Caco-2 (cell line): Measurements from ENCODE around the gene MGAT3. TPM values are rescaled to one million over a fixed set of nuclear protein-coding genes. Genes with fewer than 3 reads are reported as not detected.

ENCODE experiments used
- BruUV-seq: library from RNA; stranded (reverse); fragments of 400-500 nt; replicated peaks from 2 replicates; lab custom pipeline; 2021; lab: Mats Ljungman, UMichigan
- CTCF ChIA-PET: fragments of 300-600 bp; sonication (Branson Sonifier 250); formaldehyde crosslinking; loops from one replicate; lab custom pipeline; 2022; ENCODE audit warnings: antibody characterized with exemption; lab: Charles Lee
- POLR2A ChIA-PET: fragments of 300-600 bp; sonication (Branson Sonifier 250); formaldehyde crosslinking; loops from one replicate; lab custom pipeline; 2022; ENCODE audit warnings: antibody characterized with exemption; lab: Charles Lee
- DNase-seq, 2 experiments: peaks; one replicate each; pipeline versions ENCODE4 v3.0.0 to v3.0.0-alpha.2; 2020 to 2022
- H3K27me3 ChIP-seq: replicated peaks from 2 replicates; pipeline ENCODE4 v1.6.0; 2011; ENCODE audit warnings: low read length; ENCODE audit not compliant: control insufficient read depth, insufficient read depth
- H3K36me3 ChIP-seq: 2 replicates; pipeline ENCODE4 v1.5.1; 2011; ENCODE audit warnings: low read length; ENCODE audit not compliant: control insufficient read depth, insufficient read depth
- H3K4me1 ChIP-seq: fragments of 250-450 bp; sonication (Bioruptor Pico); 2 replicates; pipeline ENCODE4 v1.5.1; 2020; ENCODE audit warnings: mild to moderate bottlenecking
- H3K4me3 ChIP-seq: 2 replicates; pipeline ENCODE4 v1.5.1; 2011; ENCODE audit warnings: low read depth, mild to moderate bottlenecking, control low read depth, low read length
- H3K9me3 ChIP-seq: fragments of 250-450 bp; sonication (Bioruptor Pico); 2 replicates; pipeline ENCODE4 v1.5.1; 2020; ENCODE audit warnings: mild to moderate bottlenecking, moderate library complexity
- H3K27ac Mint-ChIP-seq: one replicate; pipeline ENCODE4 v1.8.0; 2022; ENCODE audit warnings: mixed read lengths; ENCODE audit not compliant: unreplicated experiment
- H3K27me3 Mint-ChIP-seq: one replicate; pipeline ENCODE4 v1.8.0; 2022; ENCODE audit warnings: mixed read lengths; ENCODE audit not compliant: insufficient read depth, unreplicated experiment
- H3K36me3 Mint-ChIP-seq: one replicate; pipeline ENCODE4 v1.8.0; 2022; ENCODE audit warnings: mild to moderate bottlenecking, mixed read lengths; ENCODE audit not compliant: insufficient read depth, unreplicated experiment
- H3K4me1 Mint-ChIP-seq: one replicate; pipeline ENCODE4 v1.8.0; 2022; ENCODE audit warnings: low read depth, mixed read lengths; ENCODE audit not compliant: unreplicated experiment
- H3K4me3 Mint-ChIP-seq: one replicate; pipeline ENCODE4 v1.8.0; 2022; ENCODE audit warnings: mild to moderate bottlenecking, moderate library complexity, mixed read lengths; ENCODE audit not compliant: unreplicated experiment
- H3K9me3 Mint-ChIP-seq: one replicate; pipeline ENCODE4 v1.8.0; 2022; ENCODE audit warnings: mixed read lengths; ENCODE audit not compliant: unreplicated experiment
- intact Hi-C: fragments of 100-400 bp; cut with micrococcal nuclease; formaldehyde crosslinking; loops from one replicate; pipeline ENCODE4 v1.10.0; 2022; ENCODE audit not compliant: unreplicated experiment
- total RNA-seq: library from RNA; stranded (reverse); gene quantifications from 2 replicates; pipeline ENCODE4 v1.2.3, GENCODE V29; 2022
- TF ChIP-seq, protein P1 (sequence below), 2 experiments: fragments of 200-600 bp in 1 of 2; IDR thresholded peaks; 1 replicate in 1 of 2; 2 replicates in 1 of 2; pipeline versions ENCODE4 v1.5.1 to v1.8.0; 2011 to 2022; ENCODE audit warnings: antibody characterized with exemption in 1 of 2, control low read depth in 1 of 2, inconsistent platforms in 1 of 2, low read depth in 1 of 2, low read length in 1 of 2, mild to moderate bottlenecking in 1 of 2, moderate library complexity in 1 of 2; ENCODE audit not compliant: insufficient read depth in 1 of 2, severe bottlenecking in 1 of 2, unreplicated experiment in 1 of 2

Gene MGAT3
- total RNA-seq, 1 experiment from 2014 or later = 16.6 TPM

DNA sequence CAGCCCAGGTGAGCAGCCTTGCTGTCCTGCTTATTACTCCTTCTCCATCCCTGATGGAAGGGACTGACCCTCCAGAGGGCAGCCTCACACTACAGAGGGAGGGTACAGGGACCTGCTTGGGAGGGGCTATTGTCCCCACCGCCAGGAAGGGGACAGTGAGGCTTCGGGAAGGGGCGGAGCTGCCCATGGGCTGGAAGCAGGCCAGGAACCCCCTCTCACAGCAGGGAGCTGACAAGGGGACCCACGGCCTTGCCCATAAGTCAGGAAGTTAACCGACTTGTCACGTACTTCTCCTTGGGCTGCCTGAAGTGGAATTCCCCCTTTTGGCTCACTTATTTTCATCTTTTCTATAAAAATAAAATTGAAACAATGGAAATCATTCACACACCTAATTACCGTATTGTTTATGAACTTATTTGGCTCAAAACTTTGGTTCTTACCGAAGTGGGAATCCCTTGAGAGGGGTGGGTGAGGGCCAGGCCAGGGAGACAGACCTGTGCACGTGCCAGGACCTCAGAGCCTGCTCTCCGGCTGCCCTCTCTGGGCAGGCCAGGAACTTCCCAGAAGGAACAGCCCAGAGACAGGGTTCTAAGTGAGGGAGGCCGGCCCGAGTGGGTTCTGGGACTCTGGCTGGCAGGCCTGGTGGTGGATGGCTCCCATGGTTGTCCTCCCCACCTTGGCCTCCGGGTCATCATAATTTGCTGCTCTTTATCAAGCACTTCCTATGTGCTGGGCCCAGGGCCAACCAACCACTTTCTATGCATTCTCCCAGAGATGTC lies 5.8 kb downstream of the MGAT3 start:
- Histone ChIP-seq H3K36me3 (no peaks in the 10 kb centered on the region), H3K4me1 (peaks cover 21% of the 10 kb centered on the region), H3K27me3 (no peaks in the 10 kb centered on the region), H3K9me3 (no peaks in the 10 kb centered on the region), H3K4me3 (no peak overlapping the region)
- H3K9me3 Mint-ChIP-seq = no peaks in the 10 kb centered on the region
- H3K27me3 Mint-ChIP-seq = no peaks in the 10 kb centered on the region
- H3K4me3 Mint-ChIP-seq = no peak overlapping the region
- ChIA-PET CTCF (interaction anchor here (0.6 to 2.8 kb wide), 2 partner anchors 67 to 967 kb away, joined by 4 to 10 read pairs; no protein-coding TSS in a partner anchor), POLR2A (interaction anchor here (0.5 to 0.9 kb wide), 2 partner anchors 51 to 344 kb away, joined by 3 read pairs; no protein-coding TSS in a partner anchor)
- peaks cover 6% of the 10 kb centered on the region for H3K36me3 Mint-ChIP-seq
- peak; percentile 71 to 73 for DNase-seq
- no peak overlapping the region for H3K27ac Mint-ChIP-seq
- BruUV-seq = no TSS peak
- peaks cover 8% of the 10 kb centered on the region for H3K4me1 Mint-ChIP-seq
- TF ChIP-seq, protein P1, sequence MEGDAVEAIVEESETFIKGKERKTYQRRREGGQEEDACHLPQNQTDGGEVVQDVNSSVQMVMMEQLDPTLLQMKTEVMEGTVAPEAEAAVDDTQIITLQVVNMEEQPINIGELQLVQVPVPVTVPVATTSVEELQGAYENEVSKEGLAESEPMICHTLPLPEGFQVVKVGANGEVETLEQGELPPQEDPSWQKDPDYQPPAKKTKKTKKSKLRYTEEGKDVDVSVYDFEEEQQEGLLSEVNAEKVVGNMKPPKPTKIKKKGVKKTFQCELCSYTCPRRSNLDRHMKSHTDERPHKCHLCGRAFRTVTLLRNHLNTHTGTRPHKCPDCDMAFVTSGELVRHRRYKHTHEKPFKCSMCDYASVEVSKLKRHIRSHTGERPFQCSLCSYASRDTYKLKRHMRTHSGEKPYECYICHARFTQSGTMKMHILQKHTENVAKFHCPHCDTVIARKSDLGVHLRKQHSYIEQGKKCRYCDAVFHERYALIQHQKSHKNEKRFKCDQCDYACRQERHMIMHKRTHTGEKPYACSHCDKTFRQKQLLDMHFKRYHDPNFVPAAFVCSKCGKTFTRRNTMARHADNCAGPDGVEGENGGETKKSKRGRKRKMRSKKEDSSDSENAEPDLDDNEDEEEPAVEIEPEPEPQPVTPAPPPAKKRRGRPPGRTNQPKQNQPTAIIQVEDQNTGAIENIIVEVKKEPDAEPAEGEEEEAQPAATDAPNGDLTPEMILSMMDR (IDR thresholded peaks at IDR 0.05; ENCODE audit: insufficient read depth in 1 of 2, low read depth in 1 of 2, low read length in 1 of 2, severe bottlenecking in 1 of 2, unreplicated experiment in 1 of 2) = peak; percentile 29 to 65
- intact Hi-C loops = loop anchor here (1.0 to 5.0 kb wide), 4 partner anchors 28 to 67 kb away; partner anchors contain the start of gene MIEF1

DNA sequence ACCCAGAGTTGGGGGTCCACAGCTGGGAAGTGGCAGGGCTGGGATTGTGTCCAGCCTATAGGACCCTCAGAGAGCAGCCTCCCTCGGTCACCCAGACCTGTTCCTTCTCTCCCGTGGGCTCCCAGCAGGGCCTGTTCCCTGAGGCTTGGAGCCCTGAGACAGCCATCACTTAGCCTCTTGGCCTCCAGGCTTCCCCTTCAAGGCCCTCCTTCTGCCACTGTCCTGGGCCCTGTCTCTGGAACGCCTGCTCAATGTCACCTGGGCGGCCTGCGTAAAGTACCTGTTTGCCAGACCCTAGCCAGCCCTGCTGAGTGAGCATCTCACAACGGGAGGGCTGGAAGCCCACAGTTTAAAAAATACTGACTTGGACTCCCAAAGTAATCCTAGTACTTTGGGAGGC lies 6.5 kb downstream of the MGAT3 start:
- H3K4me1 Mint-ChIP-seq = peaks cover 9% of the 10 kb centered on the region
- no TSS peak for BruUV-seq
- ChIA-PET CTCF (no interaction called here), POLR2A (no interaction called here)
- Histone ChIP-seq H3K9me3 (no peaks in the 10 kb centered on the region), H3K27me3 (no peaks in the 10 kb centered on the region), H3K36me3 (no peaks in the 10 kb centered on the region), H3K4me3 (no peak overlapping the region), H3K4me1 (peaks cover 22% of the 10 kb centered on the region)
- no peaks in the 10 kb centered on the region for H3K9me3 Mint-ChIP-seq
- H3K27ac Mint-ChIP-seq = no peak overlapping the region
- TF ChIP-seq, protein P1 (IDR thresholded peaks at IDR 0.05; ENCODE audit: insufficient read depth in 1 of 2, low read depth in 1 of 2, low read length in 1 of 2, severe bottlenecking in 1 of 2, unreplicated experiment in 1 of 2) = no peak
- H3K27me3 Mint-ChIP-seq = no peaks in the 10 kb centered on the region
- H3K36me3 Mint-ChIP-seq = peaks cover 6% of the 10 kb centered on the region
- intact Hi-C loops = loop anchor here (5.0 kb wide), 1 partner anchor 39 kb away; the partner anchor contains the start of gene MIEF1
- no peak for DNase-seq
- H3K4me3 Mint-ChIP-seq = no peak overlapping the region

DNA sequence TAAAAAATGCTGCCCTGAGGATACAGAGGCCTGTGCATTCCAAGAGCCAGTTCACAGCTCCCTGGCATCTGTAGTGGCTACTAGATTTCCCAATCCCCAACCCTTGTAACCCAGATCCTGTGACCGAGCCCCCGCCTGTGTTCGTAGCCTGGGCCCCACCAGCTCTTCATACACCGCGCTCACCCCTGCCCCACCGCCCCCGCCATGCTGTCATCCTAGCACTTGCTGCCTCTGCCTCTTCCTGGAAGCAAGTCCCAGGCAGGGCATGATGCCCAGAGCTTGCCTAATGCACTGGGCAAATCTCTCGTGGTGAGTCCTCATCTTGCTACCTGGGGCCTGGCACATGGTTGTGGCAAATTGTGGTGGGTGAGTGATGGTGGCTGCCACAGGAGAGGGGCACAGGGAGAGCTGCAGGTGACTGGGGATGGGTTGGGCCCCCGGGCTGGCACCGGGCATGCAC lies 7.1 kb downstream of the MGAT3 start:
- H3K9me3 ChIP-seq = no peaks in the 10 kb centered on the region
- POLR2A ChIA-PET = no interaction called here

More for the DNA sequence above, 7.1 kb downstream of the MGAT3 start:
- Mint-ChIP-seq H3K9me3 (no peaks in the 10 kb centered on the region), H3K36me3 (peaks cover 6% of the 10 kb centered on the region), H3K27ac (no peak overlapping the region), H3K27me3 (no peaks in the 10 kb centered on the region), H3K4me3 (no peak overlapping the region), H3K4me1 (peaks cover 15% of the 10 kb centered on the region)
- peaks cover 27% of the 10 kb centered on the region for H3K4me1 ChIP-seq
- CTCF ChIA-PET = no interaction called here
- no peaks in the 10 kb centered on the region for H3K27me3 ChIP-seq
- no peak overlapping the region for H3K4me3 ChIP-seq
- no peaks in the 10 kb centered on the region for H3K36me3 ChIP-seq
- intact Hi-C loops = loop anchor here (5.0 kb wide), 1 partner anchor 38 kb away; the partner anchor contains the start of gene MIEF1
- BruUV-seq = no TSS peak
- TF ChIP-seq, protein P1 (IDR thresholded peaks at IDR 0.05; ENCODE audit: insufficient read depth in 1 of 2, low read depth in 1 of 2, low read length in 1 of 2, severe bottlenecking in 1 of 2, unreplicated experiment in 1 of 2) = no peak
- DNase-seq = no peak
